Measurements from ENCODE around the gene MLLT3.

MLLT3 gene

DNA sequence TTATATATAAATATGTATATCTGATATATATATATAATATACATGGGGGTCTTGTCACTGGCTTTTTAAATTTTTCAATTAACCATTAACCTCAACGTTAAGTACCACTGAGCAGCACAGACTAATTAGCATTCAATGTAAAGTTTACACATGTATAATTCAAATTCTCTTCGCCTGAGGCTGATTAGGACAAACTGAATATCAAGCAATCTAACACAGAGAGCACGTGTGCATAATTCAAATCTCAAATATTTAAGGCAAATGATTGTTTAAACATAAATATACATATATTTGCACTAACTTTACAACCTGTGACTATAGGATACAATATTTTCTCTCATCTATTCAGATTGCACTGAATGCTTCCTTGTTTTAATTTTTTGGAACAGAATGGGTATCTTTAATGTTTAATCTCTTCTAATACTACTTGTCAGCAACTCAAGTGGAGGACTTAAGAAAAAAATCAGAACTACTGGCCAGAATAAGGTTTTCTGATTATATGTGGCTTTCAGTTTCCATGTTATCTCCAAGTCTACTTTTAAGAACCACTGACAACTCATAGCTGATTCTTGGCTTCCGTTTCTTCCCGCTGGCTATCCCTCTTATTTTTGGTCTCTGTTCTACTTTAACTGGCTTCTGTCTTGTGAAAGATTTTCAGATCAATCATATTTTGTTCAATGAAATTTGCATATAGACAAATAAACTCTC lies 204.8 kb downstream of the MLLT3 start:
- no peak for TF ChIP-seq FOXP2 (optimal IDR thresholded peaks at IDR 0.05; ENCODE audit: borderline replicate concordance, extremely low read depth, extremely low read length, insufficient read depth)
- no peak for TF ChIP-seq TAF1 (IDR thresholded peaks at IDR 0.05; ENCODE audit: borderline replicate concordance, insufficient read depth, low read length)
- no peak for TF ChIP-seq POLR2AphosphoS5 (IDR thresholded peaks at IDR 0.05; ENCODE audit: low read depth, low read length)
- TF ChIP-seq, protein P1, sequence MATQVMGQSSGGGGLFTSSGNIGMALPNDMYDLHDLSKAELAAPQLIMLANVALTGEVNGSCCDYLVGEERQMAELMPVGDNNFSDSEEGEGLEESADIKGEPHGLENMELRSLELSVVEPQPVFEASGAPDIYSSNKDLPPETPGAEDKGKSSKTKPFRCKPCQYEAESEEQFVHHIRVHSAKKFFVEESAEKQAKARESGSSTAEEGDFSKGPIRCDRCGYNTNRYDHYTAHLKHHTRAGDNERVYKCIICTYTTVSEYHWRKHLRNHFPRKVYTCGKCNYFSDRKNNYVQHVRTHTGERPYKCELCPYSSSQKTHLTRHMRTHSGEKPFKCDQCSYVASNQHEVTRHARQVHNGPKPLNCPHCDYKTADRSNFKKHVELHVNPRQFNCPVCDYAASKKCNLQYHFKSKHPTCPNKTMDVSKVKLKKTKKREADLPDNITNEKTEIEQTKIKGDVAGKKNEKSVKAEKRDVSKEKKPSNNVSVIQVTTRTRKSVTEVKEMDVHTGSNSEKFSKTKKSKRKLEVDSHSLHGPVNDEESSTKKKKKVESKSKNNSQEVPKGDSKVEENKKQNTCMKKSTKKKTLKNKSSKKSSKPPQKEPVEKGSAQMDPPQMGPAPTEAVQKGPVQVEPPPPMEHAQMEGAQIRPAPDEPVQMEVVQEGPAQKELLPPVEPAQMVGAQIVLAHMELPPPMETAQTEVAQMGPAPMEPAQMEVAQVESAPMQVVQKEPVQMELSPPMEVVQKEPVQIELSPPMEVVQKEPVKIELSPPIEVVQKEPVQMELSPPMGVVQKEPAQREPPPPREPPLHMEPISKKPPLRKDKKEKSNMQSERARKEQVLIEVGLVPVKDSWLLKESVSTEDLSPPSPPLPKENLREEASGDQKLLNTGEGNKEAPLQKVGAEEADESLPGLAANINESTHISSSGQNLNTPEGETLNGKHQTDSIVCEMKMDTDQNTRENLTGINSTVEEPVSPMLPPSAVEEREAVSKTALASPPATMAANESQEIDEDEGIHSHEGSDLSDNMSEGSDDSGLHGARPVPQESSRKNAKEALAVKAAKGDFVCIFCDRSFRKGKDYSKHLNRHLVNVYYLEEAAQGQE (IDR thresholded peaks at IDR 0.05; ENCODE audit: insufficient read depth in 1 of 2, low read depth in 2 of 2, low read length in 2 of 2): no peak
- no peak for TF ChIP-seq SIN3A (IDR thresholded peaks at IDR 0.05; ENCODE audit: borderline replicate concordance, insufficient read depth, low read length)

DNA sequence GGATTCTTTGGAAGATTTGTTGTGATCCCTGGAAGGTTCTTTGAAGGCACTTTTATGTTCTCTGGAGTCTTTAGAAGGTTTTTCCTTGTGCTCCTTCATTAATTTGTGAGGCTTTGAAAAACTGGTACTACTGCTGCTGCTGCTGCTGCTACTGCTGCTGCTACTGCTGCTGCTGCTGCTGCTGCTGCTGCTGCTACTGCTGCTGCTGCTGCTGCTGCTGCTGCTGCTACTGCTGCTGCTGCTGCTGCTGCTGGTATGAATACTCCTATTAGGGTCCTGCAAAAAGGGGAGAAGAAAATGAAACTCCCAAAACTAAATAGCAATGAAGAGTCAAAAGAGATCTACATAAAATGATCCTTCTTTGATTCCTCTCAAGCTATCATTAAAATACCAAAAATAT lies 208.1 kb downstream of the MLLT3 start:
- no peak for TF ChIP-seq FOXP2 (optimal IDR thresholded peaks at IDR 0.05; ENCODE audit: borderline replicate concordance, extremely low read depth, extremely low read length, insufficient read depth)
- TF ChIP-seq SIN3A (IDR thresholded peaks at IDR 0.05; ENCODE audit: borderline replicate concordance, insufficient read depth, low read length): no peak
- no peak for TF ChIP-seq POLR2AphosphoS5 (IDR thresholded peaks at IDR 0.05; ENCODE audit: low read depth, low read length)
- TF ChIP-seq, protein P1 (IDR thresholded peaks at IDR 0.05; ENCODE audit: insufficient read depth in 1 of 2, low read depth in 2 of 2, low read length in 2 of 2): no peak
- TF ChIP-seq TAF1 (IDR thresholded peaks at IDR 0.05; ENCODE audit: borderline replicate concordance, insufficient read depth, low read length): no peak

DNA sequence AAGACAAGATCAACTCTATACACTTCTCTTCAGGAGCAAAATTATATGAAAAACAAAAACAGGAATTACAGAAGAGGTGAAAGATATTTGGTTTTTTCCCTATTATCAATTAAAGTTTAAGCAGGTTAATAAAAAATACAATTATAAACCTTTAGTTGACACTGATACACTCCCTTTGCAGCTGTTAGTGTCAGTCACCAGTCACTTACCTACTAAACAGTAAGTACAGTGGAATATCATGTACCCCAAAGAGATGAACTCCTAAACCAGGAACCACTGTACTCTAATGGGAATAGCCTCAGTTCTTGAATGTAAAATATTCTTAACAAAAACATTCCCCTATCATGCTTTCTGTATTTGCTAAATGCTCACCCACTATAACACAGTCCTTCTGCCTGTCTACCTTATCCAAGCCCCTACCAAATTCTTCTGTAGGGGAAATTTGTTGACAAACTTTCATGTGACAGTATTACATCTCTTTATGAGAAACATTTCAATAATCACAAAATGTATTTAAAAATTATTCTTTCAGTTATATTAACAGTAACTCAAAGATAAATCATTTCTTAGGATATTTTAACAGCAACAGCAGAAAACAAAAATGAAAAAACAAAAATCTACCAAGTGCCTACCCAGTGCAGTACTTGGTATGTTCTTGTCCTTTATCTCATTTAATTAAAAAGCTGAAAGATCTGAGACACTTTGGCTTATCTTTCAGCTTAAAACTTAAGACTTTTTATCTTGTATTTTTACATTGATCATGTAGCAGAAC lies 212.8 kb downstream of the MLLT3 start:
- TF ChIP-seq TAF1 (IDR thresholded peaks at IDR 0.05; ENCODE audit: borderline replicate concordance, insufficient read depth, low read length) (no peak), POLR2AphosphoS5 (IDR thresholded peaks at IDR 0.05; ENCODE audit: low read depth, low read length) (no peak), SIN3A (IDR thresholded peaks at IDR 0.05; ENCODE audit: borderline replicate concordance, insufficient read depth, low read length) (no peak), FOXP2 (optimal IDR thresholded peaks at IDR 0.05; ENCODE audit: borderline replicate concordance, extremely low read depth, extremely low read length, insufficient read depth) (no peak)
- TF ChIP-seq, protein P1 (IDR thresholded peaks at IDR 0.05; ENCODE audit: insufficient read depth in 1 of 2, low read depth in 2 of 2, low read length in 2 of 2): no peak

DNA sequence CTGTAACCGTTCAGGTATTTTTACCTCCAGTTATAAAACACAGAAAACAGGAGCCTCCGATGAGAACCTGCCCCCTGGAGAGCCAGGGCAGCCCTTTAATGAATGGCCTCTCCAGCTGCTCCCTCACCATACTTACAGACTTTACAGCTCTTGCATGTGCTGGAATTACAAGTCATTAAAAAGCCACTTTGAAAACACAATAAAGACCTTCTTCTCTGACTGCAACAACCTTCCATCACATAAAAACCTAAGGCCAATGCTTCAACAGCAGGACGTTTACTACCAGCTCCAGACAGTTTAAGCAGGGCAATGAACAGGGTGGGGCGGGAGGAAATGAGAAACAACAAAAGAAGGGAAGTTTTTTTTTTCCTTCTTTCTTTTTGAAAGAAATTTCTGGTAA lies 213.8 kb downstream of the MLLT3 start:
- TF ChIP-seq POLR2AphosphoS5 (IDR thresholded peaks at IDR 0.05; ENCODE audit: low read depth, low read length): no peak
- no peak for TF ChIP-seq TAF1 (IDR thresholded peaks at IDR 0.05; ENCODE audit: borderline replicate concordance, insufficient read depth, low read length)
- TF ChIP-seq, protein P1 (IDR thresholded peaks at IDR 0.05; ENCODE audit: insufficient read depth in 1 of 2, low read depth in 2 of 2, low read length in 2 of 2): no peak
- no peak for TF ChIP-seq FOXP2 (optimal IDR thresholded peaks at IDR 0.05; ENCODE audit: borderline replicate concordance, extremely low read depth, extremely low read length, insufficient read depth)
- TF ChIP-seq SIN3A (IDR thresholded peaks at IDR 0.05; ENCODE audit: borderline replicate concordance, insufficient read depth, low read length): no peak

All from PFSK-1 (cell line).